GM18508 (cell line): ENCODE data around the gene CMPK1.

Experiments used
- ATAC-seq: cut with Tn5 transposase; IDR thresholded peaks from one replicate; pipeline ENCODE4 v1.9.1; 2021; ENCODE audit warnings: moderate number of reproducible peaks; ENCODE audit not compliant: insufficient read depth, unreplicated experiment

Gene CMPK1

DNA sequence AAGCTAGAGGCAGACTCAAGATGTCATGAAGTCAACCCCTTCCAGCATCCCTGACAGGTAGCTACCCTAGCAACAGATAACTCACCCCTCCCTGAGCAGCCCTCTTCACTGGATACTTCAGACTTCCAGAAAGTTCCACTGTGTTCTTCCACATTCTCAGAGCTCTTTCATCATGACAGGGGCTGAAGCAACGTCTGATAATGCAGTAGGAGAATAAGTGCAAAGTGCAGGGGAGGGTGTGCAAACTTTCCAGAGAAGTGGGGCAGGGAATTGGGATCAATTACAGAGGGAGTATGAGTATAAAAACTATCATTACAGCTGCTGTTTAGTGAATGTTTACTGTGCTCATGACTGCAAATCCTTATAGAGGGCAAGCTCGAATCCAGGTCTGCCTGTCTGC is 56.1 kb downstream of the CMPK1 start:
- ATAC-seq, result no peak

DNA sequence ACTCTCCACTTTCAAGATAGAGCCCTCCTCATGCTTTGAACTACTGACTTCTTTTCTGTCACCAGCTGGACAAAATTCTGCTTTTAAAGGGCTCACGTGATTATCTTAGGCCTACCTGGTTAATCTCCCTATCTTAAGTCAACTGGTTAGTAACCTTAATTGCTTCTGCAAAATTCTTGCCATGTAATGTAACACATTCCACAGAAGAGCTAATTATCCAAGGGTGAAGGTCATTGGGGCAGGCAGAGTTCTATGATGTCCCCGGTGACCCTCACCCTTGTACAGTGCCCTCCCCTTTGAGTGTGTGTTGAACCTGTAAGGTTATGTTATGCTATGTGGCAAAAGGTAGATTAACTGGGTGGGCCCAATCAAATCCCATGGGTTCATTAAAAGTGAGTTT is 57.3 kb downstream of the CMPK1 start:
- ATAC-seq, result no peak

GRCh38 chr1:47393141-47393540 is 59.6 kb downstream of the CMPK1 start:
- no peak for ATAC-seq

DNA sequence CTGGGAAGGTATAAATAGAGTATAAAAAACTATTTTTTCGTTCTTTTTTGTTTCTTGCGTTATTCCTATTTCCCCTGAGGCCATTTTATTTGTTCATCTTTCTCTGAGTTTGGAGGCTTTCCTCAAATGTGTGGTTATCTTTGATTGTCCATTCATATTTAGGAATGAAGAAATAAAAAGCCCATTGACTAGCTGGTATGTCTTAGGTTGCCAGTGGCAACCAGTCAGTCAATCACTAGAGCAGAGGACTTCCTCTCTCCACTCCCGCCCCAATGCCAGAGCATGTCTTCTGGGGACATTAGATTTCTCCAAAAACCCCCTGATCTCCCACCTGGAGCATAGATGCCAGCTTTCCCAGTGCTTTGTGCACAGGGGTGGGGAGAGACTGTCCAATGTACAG is 61.8 kb downstream of the CMPK1 start:
- no peak for ATAC-seq

GRCh38 chr1:47396671-47397196 is 63.1 kb downstream of the CMPK1 start:
- ATAC-seq, result no peak

DNA sequence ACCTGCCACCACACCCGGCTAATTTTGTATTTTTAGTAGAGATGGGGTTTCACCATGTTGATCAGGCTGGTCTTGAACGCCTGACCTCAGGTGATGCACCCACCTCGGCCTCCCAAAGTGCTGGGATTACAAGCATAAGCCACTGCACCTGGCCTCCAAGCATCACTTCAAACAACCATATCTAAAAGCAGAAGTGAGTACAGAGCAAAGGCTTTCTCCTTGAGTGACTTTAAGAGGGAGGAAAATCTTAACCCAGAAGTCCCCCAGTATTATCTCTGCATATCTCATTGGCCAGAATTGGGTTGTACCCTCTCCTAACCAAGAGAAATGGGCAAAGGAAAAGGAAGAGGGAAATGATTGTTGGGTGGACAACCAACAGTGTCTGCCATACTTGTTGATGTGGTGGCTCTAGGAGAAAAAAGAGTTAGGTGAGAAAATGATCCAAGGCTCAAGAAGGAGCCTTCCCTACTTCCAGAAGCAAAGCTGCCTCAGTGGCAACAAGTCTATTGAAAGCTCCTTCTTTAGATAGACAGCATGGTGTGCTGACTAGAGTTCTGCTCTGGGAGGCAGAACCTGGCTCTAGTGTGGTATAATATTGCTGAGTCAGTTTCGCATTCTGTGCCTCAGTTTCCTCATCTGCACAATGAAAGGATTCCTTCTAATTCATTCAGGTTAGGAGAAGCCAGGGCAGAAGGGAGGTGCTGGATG is 65.7 kb downstream of the CMPK1 start:
- no peak for ATAC-seq

DNA sequence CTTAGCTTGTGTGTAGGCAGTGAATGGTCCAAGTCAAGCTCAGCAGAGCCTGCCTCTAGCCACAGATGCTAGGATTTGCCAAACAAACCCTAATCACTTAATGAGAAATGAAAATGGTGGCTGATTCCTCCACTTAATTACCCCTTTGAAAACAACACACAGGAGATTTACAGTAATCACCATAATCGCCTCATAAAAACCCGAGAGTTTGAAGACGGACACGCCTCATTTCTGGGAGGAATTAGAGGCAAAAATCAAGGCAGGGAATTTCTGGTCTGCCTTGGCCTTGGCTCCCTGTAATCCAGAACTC is 66.2 kb downstream of the CMPK1 start:
- ATAC-seq, result no peak

GRCh38 chr1:47401761-47402160 is 68.2 kb downstream of the CMPK1 start:
- ATAC-seq, result no peak

DNA sequence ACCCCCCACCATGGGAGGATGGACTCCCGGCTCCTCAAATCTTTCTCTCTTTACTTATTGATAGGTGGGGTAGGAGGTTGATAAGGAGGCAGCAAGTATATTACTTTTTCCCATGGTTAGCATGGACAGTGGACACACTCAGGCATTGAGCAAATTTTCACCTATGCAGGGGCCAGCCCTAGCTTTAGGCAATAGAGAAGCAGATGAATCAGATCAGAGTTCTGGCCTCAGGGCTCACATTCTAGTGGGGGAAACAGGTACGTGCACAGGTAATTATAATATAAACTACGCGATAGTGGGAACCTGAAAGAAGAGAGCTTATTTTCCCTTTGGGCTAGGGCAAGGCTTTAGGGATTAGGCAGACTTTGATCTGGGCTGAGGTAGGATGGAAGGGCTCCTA is 69.0 kb downstream of the CMPK1 start:
- ATAC-seq, result no peak

DNA sequence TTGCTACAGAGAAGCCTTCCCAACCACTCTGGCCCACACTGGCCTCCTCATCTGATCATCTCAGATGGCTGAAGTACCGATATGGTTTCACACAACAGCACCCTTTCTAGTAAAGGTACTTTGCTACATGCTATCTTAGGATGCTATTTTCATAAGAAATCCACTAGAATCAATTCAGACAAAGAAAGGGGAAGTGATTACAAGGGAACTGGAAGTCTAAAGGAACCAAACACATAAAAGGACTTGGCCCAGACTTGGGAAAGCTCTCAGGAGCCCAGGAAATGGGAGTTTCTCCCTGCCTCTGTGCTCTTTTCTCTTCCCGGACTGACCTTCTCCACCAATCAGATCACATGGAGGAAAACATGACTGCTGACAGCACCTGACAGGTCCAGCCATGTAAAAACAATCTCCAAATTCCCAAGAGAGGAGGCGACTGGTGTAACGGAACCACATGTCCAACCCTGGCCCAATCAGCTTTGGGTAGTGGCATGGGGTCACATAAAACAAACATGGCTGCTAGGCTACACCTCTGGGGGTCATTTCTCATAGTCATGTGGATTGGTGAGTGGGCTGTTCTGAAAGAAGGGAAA is 69.8 kb downstream of the CMPK1 start:
- ATAC-seq, result no peak

GRCh38 chr1:47405697-47406096 is 72.1 kb downstream of the CMPK1 start:
- no peak for ATAC-seq

DNA sequence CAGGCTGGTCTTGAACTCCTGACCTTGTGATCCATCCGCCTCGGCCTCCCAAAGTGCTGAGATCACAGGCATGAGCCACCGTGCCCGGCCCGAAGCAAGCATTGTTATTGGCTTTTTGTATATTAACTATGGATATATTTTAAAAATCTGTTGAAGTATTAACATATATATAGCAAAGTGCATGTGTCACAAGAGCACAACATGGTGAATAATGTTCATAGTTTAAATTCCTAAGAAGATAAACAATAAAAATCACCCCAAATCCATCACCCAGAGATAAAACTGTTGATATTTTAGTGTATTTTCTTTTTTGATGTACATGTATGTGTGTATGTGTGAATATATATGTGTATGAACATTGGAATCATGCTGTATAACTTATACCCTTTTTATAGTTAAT is 73.4 kb downstream of the CMPK1 start:
- no peak for ATAC-seq

DNA sequence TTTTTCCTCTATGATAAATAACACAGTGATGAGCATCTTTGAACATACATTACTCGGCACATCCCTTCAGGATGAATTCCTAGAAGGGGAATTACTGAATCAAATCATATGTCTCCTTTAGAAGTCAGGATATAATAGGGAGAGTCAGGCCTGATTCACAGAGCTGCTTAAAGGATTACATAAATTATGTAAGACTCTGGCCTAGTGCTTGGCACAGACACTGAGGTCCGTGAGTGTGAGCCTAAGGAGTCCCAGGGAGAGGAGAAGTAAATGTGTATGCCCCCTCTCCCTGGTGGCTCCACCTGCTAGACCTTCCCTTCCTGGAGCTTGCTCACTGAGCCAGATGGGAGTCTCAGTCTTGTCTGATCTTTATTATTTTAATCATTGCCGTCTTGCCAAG is 73.9 kb downstream of the CMPK1 start:
- ATAC-seq, result no peak

DNA sequence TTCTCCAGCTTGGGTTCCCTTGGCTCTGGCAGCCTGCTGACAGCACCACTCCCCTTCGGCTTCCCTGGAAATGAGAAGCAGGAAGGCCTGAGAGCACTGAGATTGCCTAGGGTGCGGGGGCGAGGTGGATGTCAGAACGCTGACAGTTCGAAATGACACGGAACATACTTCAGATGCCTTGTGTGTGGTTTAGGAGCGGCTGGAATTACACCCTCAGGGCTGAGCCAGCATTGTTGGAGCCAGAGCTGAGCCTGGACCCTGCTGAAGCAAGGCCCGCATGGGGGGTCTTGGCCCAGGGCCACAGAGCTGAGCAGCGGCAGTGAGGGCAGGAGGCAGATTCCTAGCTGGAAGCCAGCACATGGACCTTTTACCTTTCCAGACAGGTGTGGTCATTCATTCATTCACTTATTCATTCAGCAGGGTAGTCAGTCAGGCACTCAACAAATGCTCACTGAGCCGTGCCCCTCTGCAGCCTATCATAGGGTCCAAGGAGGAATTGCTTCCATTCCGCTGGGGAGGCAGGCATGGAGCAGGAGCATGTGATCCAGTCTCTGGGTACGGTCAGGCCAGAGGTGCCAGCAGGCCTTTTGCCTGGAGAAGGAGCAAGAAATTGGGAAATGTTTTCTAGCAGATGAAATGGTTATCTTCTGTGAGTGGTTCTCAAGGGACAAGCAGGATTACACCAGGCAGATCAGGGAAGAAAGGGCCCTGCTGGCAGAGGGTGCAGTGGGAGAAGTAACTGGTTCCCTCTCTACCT is 75.9 kb downstream of the CMPK1 start:
- no peak for ATAC-seq

- no peak for ATAC-seq
Measured at GRCh38 chr1:47410068-47410455, 76.5 kb downstream of the CMPK1 start.

DNA sequence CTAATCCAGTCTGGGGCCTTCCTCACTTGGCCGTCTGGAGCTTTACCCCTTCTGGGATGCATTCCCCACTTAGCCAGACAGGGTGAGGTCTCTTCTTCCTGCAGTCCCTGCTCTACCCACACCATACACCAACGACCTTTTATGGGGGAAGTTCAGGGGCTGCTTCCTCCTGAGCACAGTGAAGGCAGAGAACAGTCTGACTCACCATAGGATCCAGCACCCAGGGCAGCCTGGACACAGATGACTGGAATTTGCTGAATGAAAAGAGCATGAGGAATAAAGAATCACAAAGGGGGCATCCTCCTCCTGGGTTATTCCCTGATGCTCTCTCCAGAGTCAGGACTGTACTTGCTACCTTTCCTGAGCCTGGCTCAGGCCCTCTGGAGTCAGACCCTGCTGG is 77.8 kb downstream of the CMPK1 start:
- ATAC-seq, result no peak

- no peak for ATAC-seq
Measured at GRCh38 chr1:47412437-47412836, 78.8 kb downstream of the CMPK1 start.

DNA sequence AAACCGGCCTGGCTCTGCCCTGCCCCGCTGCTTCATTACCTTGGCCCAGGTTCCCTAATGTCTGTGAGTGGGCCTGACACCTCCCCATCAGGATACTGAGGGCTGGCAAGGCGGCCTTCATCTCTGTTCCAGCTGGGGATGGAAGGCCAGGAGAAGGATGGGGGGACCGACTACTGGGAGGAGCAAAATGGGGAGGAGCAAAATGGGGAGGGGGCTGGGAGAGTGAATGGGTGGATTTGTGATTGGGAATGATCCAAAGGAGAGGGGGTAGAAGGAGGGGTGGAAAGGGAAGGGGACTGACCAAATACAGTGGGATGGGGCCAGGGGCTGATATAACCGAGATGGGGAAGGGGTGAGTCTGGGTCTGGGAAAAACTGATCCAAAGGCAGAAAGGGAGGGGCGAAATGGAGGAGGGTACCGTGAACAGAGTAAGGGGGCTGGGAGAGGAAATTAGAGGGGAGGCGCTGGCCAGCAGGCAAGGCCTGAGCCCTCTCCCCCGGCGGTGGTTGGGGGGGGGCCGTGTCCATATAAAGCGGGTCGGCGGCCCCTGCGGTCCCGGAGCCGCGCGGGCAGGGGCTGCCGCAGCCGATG is 82.2 kb downstream of the CMPK1 start, which contains the start of gene FOXE3:
Gene FOXE3 (plus strand): TSS at position 558 of the 591 bp plus-strand sequence. CDS start 31 bp downstream, at position 589.
- no peak for ATAC-seq

GRCh38 chr1:47416319-47417169 is 83.0 kb downstream of the CMPK1 start:
- ATAC-seq, result no peak
